SJSA1 (cell line): ENCODE measurements around the gene UGT1A3. TPM values are rescaled to one million over a fixed set of nuclear protein-coding genes. Genes with fewer than 3 reads are reported as not detected.

Source experiments
- total RNA-seq: library from RNA; depleted of rRNA; stranded (reverse); fragments of >200 nt; shearing (Covaris generic); gene quantifications from 2 replicates; pipeline ENCODE4 v1.2.3, GENCODE V29; 2014; rRNA removed

Gene UGT1A3
- total RNA-seq, 1 experiment from 2014 or later = not detected

Other genes with a start within 250 kb of the UGT1A3 start
- 25.4 and 38.0 TPM in 2 replicates for gene USP40, start 162.3 kb upstream of the UGT1A3 start, total RNA-seq
- gene UGT1A8, start 111.4 kb upstream of the UGT1A3 start, total RNA-seq = not detected in 2 replicates
- not detected in 2 replicates for gene UGT1A10, start 92.6 kb upstream of the UGT1A3 start, total RNA-seq
- not detected in 2 replicates for gene UGT1A9, start 57.1 kb upstream of the UGT1A3 start, total RNA-seq
- gene UGT1A7, start 47.1 kb upstream of the UGT1A3 start, total RNA-seq = not detected in 2 replicates
- gene UGT1A6, start 36.2 kb upstream of the UGT1A3 start, total RNA-seq = not detected in 2 replicates
- not detected in 2 replicates for gene UGT1A5, start 16.1 kb upstream of the UGT1A3 start, total RNA-seq
- gene UGT1A4, start 10.3 kb upstream of the UGT1A3 start, total RNA-seq = not detected in 2 replicates
- not detected in 2 replicates for gene UGT1A1, start 31.2 kb downstream of the UGT1A3 start, total RNA-seq
- gene MROH2A, start 49.3 kb downstream of the UGT1A3 start, total RNA-seq = not detected in 2 replicates
- 73.2 and 81.4 TPM in 2 replicates for gene HJURP, start 125.5 kb downstream of the UGT1A3 start, total RNA-seq
- gene TRPM8, start 188.3 kb downstream of the UGT1A3 start, total RNA-seq = 0.03 TPM in 1 of 2 replicates, not detected in the other